SK-N-MC (cell line): ENCODE measurements around the gene APCDD1.

Source experiments
- EZH2 ChIP-seq: fragments of 200-600 bp; sonication (generic); IDR thresholded peaks from one replicate; pipeline ENCODE4 v1.6.1; 2017; ENCODE audit warnings: antibody characterized with exemption
- POLR2AphosphoS5 ChIP-seq: IDR thresholded peaks from 2 replicates; pipeline ENCODE4 v1.6.1; 2012; ENCODE audit warnings: mild to moderate bottlenecking, low read depth, low read length, borderline replicate concordance

- TF ChIP-seq POLR2AphosphoS5 = peak; percentile 40; the same call in 1 of the 2 replicates
- no peak for TF ChIP-seq EZH2
These were observed 65.8 kb downstream of the APCDD1 start for GRCh38 chr18:10519999-10520935.
